Measurements from ENCODE around the gene HUNK. TPM values are rescaled to one million over a fixed set of nuclear protein-coding genes. Genes with fewer than 3 reads are reported as not detected.

HUNK gene
- total RNA-seq, 1 experiment from 2014 or later, result 7.0 TPM

- TF ChIP-seq ZNF512 (CRISPR knock-in tag; IDR thresholded peaks at IDR 0.05; ENCODE audit: borderline replicate concordance) (peak; percentile 58; the same call in 1 of the 2 replicates), ZNF396 (CRISPR knock-in tag; IDR thresholded peaks at IDR 0.05; ENCODE audit: borderline replicate concordance) (no peak)
- Mint-ChIP-seq H3K4me3 (no peak overlapping the region), H3K9me3 (no peaks in the 10 kb centered on the region), H3K27ac (no peak overlapping the region), H3K27me3 (ENCODE audit: low read depth) (no peaks in the 10 kb centered on the region), H3K36me3 (no peaks in the 10 kb centered on the region), H3K4me1 (peaks cover 8% of the 10 kb centered on the region)
- ChIA-PET POLR2A (interaction anchor here (0.6 kb wide), 1 partner anchor 195 kb away, joined by 3 read pairs; no protein-coding TSS in a partner anchor), CTCF (interaction anchor here (0.6 to 1.3 kb wide), 3 partner anchors 108 to 221 kb away, joined by 3 to 4 read pairs (median 4); no protein-coding TSS in a partner anchor)
- no peak for DNase-seq (ENCODE audit: low spot score)
- ATAC-seq, result no peak
These were observed 115.9 kb downstream of the HUNK start for GRCh38 chr21:31988492-31989290.

- Mint-ChIP-seq H3K9me3 (no peaks in the 10 kb centered on the region), H3K4me3 (no peak overlapping the region), H3K4me1 (peaks cover 8% of the 10 kb centered on the region), H3K36me3 (no peaks in the 10 kb centered on the region), H3K27me3 (ENCODE audit: low read depth) (no peaks in the 10 kb centered on the region), H3K27ac (no peak overlapping the region)
- CTCF ChIA-PET, result interaction anchor here (0.6 to 2.1 kb wide), 15 partner anchors 9 to 271 kb away, joined by 3 to 26 read pairs (median 3); no protein-coding TSS in a partner anchor
- TF ChIP-seq HMGA2 (CRISPR knock-in tag; IDR thresholded peaks at IDR 0.05), result no peak
- TF ChIP-seq ZNF416 (CRISPR knock-in tag; IDR thresholded peaks at IDR 0.05), result no peak
- TF ChIP-seq MLX (CRISPR knock-in tag; IDR thresholded peaks at IDR 0.05), result no peak
- TF ChIP-seq CTCF (IDR thresholded peaks at IDR 0.05), result peak; percentile 37; the same call in 1 of the 2 replicates
- TF ChIP-seq ZNF121 (CRISPR knock-in tag; IDR thresholded peaks at IDR 0.05), result peak; percentile 37; the same call in 1 of the 2 replicates
- peak; percentile 91 for ATAC-seq
- peak; percentile 72 for DNase-seq (ENCODE audit: low spot score)
- POLR2A ChIA-PET, result no interaction called here
These were observed 118.8 kb downstream of the HUNK start for GRCh38 chr21:31991356-31992331.

- H3K4me1 Mint-ChIP-seq, result peaks cover 8% of the 10 kb centered on the region
- H3K36me3 Mint-ChIP-seq, result no peaks in the 10 kb centered on the region
- H3K27ac Mint-ChIP-seq, result no peak overlapping the region; the same call in 1 of the 2 replicates
- H3K27me3 Mint-ChIP-seq (ENCODE audit: low read depth), result no peaks in the 10 kb centered on the region
- DNase-seq (ENCODE audit: low spot score) (no peak), ATAC-seq (no peak)
- no peaks in the 10 kb centered on the region for H3K9me3 Mint-ChIP-seq
- no peak overlapping the region for H3K4me3 Mint-ChIP-seq
- POLR2A ChIA-PET, result no interaction called here
- CTCF ChIA-PET, result interaction anchor here (0.6 to 2.1 kb wide), 13 partner anchors 8 to 270 kb away, joined by 3 to 26 read pairs (median 3); no protein-coding TSS in a partner anchor
- TF ChIP-seq E2F4 (CRISPR knock-in tag; IDR thresholded peaks at IDR 0.05; ENCODE audit: borderline replicate concordance, low read depth) (no peak), ZNF425 (CRISPR knock-in tag; conservative IDR thresholded peaks at IDR 0.05) (no peak), NR1H2 (CRISPR knock-in tag; IDR thresholded peaks at IDR 0.05) (no peak), RELA (CRISPR knock-in tag; IDR thresholded peaks at IDR 0.05; ENCODE audit: borderline replicate concordance) (no peak), ZNF423 (CRISPR knock-in tag; IDR thresholded peaks at IDR 0.05) (no peak), CREB1 (CRISPR knock-in tag; IDR thresholded peaks at IDR 0.05) (no peak), TEAD4 (CRISPR knock-in tag; IDR thresholded peaks at IDR 0.05) (no peak), MAX (CRISPR knock-in tag; IDR thresholded peaks at IDR 0.05) (no peak), AFF4 (CRISPR knock-in tag; IDR thresholded peaks at IDR 0.05; ENCODE audit: borderline replicate concordance) (no peak)
These were observed 119.6 kb downstream of the HUNK start for GRCh38 chr21:31992391-31992790.
